Endothelial cell (in vitro differentiated cells): ENCODE measurements around the gene C14orf93. TPM values are rescaled to one million over a fixed set of nuclear protein-coding genes. Genes with fewer than 3 reads are reported as not detected.

Experiments
- DNase-seq: peaks from one replicate; pipeline ENCODE4 v3.0.0; 2021; ENCODE audit warnings: low spot score
- H3K27ac Mint-ChIP-seq: one replicate; pipeline ENCODE4 v1.8.0; 2021; ENCODE audit warnings: mixed read lengths, inconsistent platforms; ENCODE audit not compliant: unreplicated experiment
- H3K27me3 Mint-ChIP-seq: one replicate; pipeline ENCODE4 v1.8.0; 2021; ENCODE audit warnings: mild to moderate bottlenecking, moderate library complexity, mixed read lengths, inconsistent platforms; ENCODE audit not compliant: unreplicated experiment
- H3K36me3 Mint-ChIP-seq: one replicate; pipeline ENCODE4 v1.8.0; 2021; ENCODE audit warnings: mild to moderate bottlenecking, low read depth, mixed read lengths, inconsistent platforms; ENCODE audit not compliant: unreplicated experiment
- H3K4me1 Mint-ChIP-seq: one replicate; pipeline ENCODE4 v1.8.0; 2021; ENCODE audit warnings: mild to moderate bottlenecking, mixed read lengths, inconsistent platforms; ENCODE audit not compliant: unreplicated experiment
- H3K4me3 Mint-ChIP-seq: one replicate; pipeline ENCODE4 v1.8.0; 2021; ENCODE audit warnings: mild to moderate bottlenecking, mixed read lengths, inconsistent platforms; ENCODE audit not compliant: unreplicated experiment
- H3K9me3 Mint-ChIP-seq: one replicate; pipeline ENCODE4 v1.8.0; 2021; ENCODE audit warnings: mixed read lengths, inconsistent platforms; ENCODE audit not compliant: unreplicated experiment
- CTCF ChIP-seq: fragments of 200-600 bp; sonication (generic); IDR thresholded peaks from one replicate; pipeline ENCODE4 v1.5.0; 2021; ENCODE audit warnings: antibody characterized with exemption; ENCODE audit not compliant: unreplicated experiment
- long read RNA-seq: library from polyadenylated mRNA; unstranded; transcript quantifications from one replicate; pipeline ENCODE4 v2.0.0, GENCODE V29; 2020; ENCODE audit not compliant: unreplicated experiment
- total RNA-seq: library from RNA; stranded (reverse); fragmentation: NEBNext Ultra II Directional; extraction: Animal tissue kit (Norgen Biotek cat#: 25700); gene quantifications from one replicate; pipeline ENCODE4 v1.2.1, GENCODE V29; 2021; ENCODE audit not compliant: unreplicated experiment

The C14orf93 gene
- 9.0 TPM for total RNA-seq
- long read RNA-seq, partial matches to known transcripts = 0 of 1 reads
- long read RNA-seq, other reads (novel, unspliced or antisense) = 1 of 1 reads

- Mint-ChIP-seq H3K4me3 (peak within 1 kb of the TSS; percentile 91), H3K9me3 (no peaks in the 10 kb centered on the region), H3K27ac (peak within 1 kb of the TSS; percentile 98), H3K27me3 (no peaks in the 10 kb centered on the region), H3K36me3 (no peaks in the 10 kb centered on the region), H3K4me1 (peaks cover 16% of the 10 kb centered on the region)
- peak; percentile 70 for DNase-seq
- TF ChIP-seq CTCF = no peak
Measured at GRCh38 chr14:23009939-23010726, at the start of gene C14orf93. TSS of gene C14orf93 (minus strand) at chr14:23010143. CDS start at chr14:22999023, 11,120 bp downstream.

- Mint-ChIP-seq H3K36me3 (peaks cover 27% of the 10 kb centered on the region), H3K4me3 (peak overlapping the region; percentile 71), H3K4me1 (peaks cover 15% of the 10 kb centered on the region), H3K9me3 (no peaks in the 10 kb centered on the region), H3K27me3 (peaks cover 6% of the 10 kb centered on the region), H3K27ac (peak overlapping the region; percentile 74)
- no peak for DNase-seq
- no peak for TF ChIP-seq CTCF
Measured at GRCh38 chr14:23058654-23059504, 48.9 kb upstream of the C14orf93 start.

GRCh38 chr14:23057757-23058653 lies 48.1 kb upstream of the C14orf93 start:
- Mint-ChIP-seq H3K4me3 (peak overlapping the region; percentile 85), H3K36me3 (peaks cover 20% of the 10 kb centered on the region), H3K9me3 (no peaks in the 10 kb centered on the region), H3K27me3 (peaks cover 6% of the 10 kb centered on the region), H3K27ac (no peak overlapping the region), H3K4me1 (peaks cover 15% of the 10 kb centered on the region)
- peak; percentile 93 for DNase-seq
- peak; percentile 99 for TF ChIP-seq CTCF

GRCh38 chr14:23056956-23057756 lies 47.2 kb upstream of the C14orf93 start, which contains the start of gene CDH24:
TSS of gene CDH24 (minus strand) at chr14:23057520. CDS start at chr14:23055733, 1,787 bp downstream.
- Mint-ChIP-seq H3K9me3 (no peaks in the 10 kb centered on the region), H3K27ac (peak within 1 kb of the TSS; percentile 55), H3K36me3 (peaks cover 15% of the 10 kb centered on the region), H3K4me3 (peak within 1 kb of the TSS; percentile 91), H3K4me1 (peaks cover 15% of the 10 kb centered on the region), H3K27me3 (peaks cover 6% of the 10 kb centered on the region)
- DNase-seq = peak; percentile 71
- no peak for TF ChIP-seq CTCF
